Mammary microvascular endothelial cell (primary cell): ENCODE measurements around the gene SZRD1. TPM values are rescaled to one million over a fixed set of nuclear protein-coding genes. Genes with fewer than 3 reads are reported as not detected.

Experiments
- total RNA-seq: library from RNA; depleted of rRNA; stranded (reverse); fragments of >200 nt; gene quantifications from 2 replicates; pipeline ENCODE4 v1.2.3, GENCODE V29; 2015

The SZRD1 gene, protein sequence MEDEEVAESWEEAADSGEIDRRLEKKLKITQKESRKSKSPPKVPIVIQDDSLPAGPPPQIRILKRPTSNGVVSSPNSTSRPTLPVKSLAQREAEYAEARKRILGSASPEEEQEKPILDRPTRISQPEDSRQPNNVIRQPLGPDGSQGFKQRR
- 89.5 and 97.6 TPM in 2 replicates for total RNA-seq

DNA sequence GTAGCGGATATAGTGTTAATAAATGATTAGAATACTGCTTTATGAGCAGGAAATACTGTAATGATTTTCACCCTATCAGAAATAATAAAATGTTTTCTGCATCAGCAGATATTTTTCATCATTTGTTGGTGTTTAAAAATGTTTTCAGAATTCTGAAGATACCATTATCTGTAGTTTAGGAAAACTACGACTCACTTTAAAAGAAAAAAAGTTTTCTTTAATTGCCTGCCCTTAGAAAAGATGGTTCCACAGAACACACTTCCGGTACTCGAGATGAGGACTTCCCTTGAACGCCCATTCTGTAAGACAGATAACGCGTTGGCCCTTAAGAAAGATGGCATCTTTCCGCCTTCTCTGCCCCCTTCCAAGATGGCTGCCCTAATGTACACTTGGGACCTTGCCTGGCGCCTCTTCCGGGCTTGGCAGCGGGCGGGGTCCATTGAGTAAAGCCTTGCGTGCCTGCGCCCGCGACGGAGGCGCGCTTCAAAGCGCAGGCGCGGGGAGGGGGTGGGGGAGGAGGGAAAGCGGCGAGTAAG is at the start of gene SZRD1:
Gene SZRD1, plus strand, starts transcription at position 521 of the 536 bp plus-strand sequence. CDS start 16 bp downstream, outside the sequence.

DNA sequence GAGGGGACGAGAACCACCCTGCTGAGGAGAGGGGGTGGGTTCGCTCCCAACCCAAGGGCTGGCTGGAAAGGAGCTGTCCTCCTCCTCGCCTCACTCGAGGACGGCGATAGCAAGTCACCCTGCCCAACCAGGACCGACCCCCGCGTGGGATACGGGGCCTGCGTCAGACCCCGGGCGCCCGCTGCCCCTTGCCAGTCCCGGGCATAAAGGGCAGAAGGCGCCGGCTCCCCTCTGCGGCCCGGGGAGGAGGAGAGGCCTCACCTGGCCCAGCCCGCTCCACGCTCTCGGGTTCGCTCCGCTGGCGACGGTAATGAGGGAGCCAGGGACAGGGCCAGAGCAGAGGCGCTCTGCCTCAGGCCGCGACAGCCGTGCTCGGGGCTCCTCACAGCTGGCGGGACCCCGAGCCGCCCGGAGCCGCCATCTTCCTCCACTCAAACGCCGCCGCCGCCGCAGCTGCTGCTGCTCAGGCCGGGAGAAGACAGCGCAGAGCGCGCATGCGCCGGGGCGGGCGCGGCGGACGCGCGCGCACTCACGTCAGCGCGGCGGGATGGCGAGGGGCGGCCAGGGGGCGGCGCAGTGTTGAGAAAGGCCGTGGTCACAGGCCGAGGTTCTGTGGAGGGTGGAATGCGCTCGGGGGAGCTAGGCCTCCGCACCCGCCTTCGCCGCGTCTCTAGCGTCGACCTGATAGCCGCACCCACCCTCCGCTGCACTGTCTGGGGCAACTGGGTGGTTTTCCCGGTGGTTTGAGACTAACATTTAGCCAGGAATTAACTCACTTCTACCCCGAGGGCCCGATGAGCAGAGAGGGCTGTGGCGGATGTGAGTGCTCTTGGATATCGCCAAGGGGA is 14.8 kb upstream of the SZRD1 start, which contains the start of gene FBXO42:
Gene FBXO42, minus strand, starts transcription at position 487 of the 848 bp plus-strand sequence. CDS start 37,062 bp downstream, outside the sequence.

DNA sequence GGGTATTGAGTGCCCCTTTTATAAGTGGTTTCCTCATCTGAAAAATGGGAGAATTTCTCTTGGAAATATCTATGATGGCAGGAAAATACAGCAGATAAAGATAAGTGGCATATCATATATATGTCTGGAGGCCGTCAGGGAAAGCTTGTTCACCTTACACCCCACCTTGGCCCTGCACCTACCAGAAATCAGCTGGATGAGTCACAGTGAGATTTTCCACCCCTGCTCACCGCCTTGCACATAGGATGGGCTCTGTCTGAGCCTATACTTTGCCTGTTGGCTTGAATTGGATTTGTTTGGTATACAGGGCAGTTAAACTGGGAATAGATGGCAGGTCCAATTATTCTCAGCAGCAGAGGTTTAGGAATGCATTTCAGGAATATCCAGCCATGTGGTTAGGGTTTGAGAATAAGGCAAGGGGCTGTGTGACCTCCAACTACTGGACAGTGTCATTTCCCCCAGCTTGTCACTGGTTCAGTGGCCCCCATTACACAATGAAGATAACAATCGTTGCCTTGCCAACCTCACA is 70.0 kb downstream of the SZRD1 start, which contains the start of gene SPATA21:
Gene SPATA21, minus strand, starts transcription at position 479 of the 529 bp plus-strand sequence. CDS start 6,053 bp downstream, outside the sequence.

DNA sequence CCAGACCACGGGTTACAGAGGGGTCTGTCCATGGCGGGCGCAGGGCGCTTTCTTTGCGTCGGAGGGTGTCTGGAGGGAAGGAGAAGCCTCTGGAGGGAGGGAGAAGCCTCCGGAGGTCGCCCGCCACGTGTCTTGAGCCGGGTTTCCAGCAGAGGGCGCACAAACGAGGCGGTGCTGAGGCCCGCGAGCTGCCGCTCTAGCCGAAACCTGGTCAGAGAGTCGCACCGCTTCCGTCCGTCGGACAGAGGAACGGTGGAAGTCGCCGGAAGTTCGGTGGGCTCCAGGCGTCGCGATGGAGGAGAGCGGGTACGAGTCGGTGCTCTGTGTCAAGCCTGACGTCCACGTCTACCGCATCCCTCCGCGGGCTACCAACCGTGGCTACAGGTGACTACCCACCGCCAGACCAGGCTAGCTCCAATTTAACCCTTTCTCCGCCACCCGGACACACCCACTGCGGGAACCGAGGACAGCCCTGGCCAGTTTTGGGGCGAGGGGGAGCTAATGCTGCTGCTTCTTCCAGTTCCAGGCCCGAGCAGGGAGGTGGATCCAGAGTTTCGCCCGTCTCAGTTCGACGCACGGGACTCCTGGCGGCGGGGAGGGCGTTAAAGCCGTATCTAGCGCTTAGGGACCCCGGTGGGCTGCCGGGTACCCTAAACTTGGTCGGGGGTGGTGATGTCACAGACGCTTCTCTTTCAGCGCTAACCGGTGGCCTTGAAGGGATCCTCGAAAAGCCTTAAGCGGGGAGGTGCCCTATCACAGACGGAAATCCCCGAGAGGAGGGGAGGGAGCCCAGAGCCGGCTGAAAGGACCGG is 73.6 kb downstream of the SZRD1 start, which contains the start of gene NECAP2:
Gene NECAP2, plus strand, starts transcription at position 255 of the 812 bp plus-strand sequence. Its CDS starts 38 bp downstream, at position 293.

Other genes starting within 250 kb of the SZRD1 start
- 145 and 153 TPM in 2 replicates for gene EPHA2, start 211.2 kb upstream of the SZRD1 start, total RNA-seq
- gene ARHGEF19, start 154.6 kb upstream of the SZRD1 start, total RNA-seq = 3.0 and 4.8 TPM in 2 replicates
- gene CPLANE2, start 130.1 kb upstream of the SZRD1 start, total RNA-seq = 1.6 and 1.7 TPM in 2 replicates
- 11.1 and 11.3 TPM in 2 replicates for gene FBXO42, start 14.8 kb upstream of the SZRD1 start, total RNA-seq
- not detected in 2 replicates for gene SPATA21, start 70.2 kb downstream of the SZRD1 start, total RNA-seq
- 153 and 157 TPM in 2 replicates for gene NECAP2, start 73.5 kb downstream of the SZRD1 start, total RNA-seq
- under 0.01 TPM in 1 of 2 replicates, not detected in the other for gene RNU1-1, start 147.0 kb downstream of the SZRD1 start, total RNA-seq
- gene NBPF1, start 246.3 kb downstream of the SZRD1 start, total RNA-seq = 9.7 and 9.8 TPM in 2 replicates